Measurements from ENCODE around the gene SOCS3.
A peak's percentile ranks its signal among the peaks of the same experiment; 100 is the strongest.

Gene SOCS3

GRCh38 chr17:78372841-78373240, 13.0 kb upstream of the SOCS3 start:
- FAIRE-seq (no peak), DNase-seq (ENCODE audit: insufficient read length, low spot score) (no peak)
- TF ChIP-seq POLR2AphosphoS5 (IDR thresholded peaks at IDR 0.05; ENCODE audit: low read depth, low read length) (no peak), TAF1 (IDR thresholded peaks at IDR 0.05; ENCODE audit: low read depth, low read length) (no peak)

GRCh38 chr17:78371056-78371455, 11.2 kb upstream of the SOCS3 start:
- TF ChIP-seq POLR2AphosphoS5 (IDR thresholded peaks at IDR 0.05; ENCODE audit: low read depth, low read length): no peak
- no peak for TF ChIP-seq SPI1 (IDR thresholded peaks at IDR 0.05; ENCODE audit: low read depth, low read length)
- no peak for TF ChIP-seq POLR2A (IDR thresholded peaks at IDR 0.05; ENCODE audit: low read depth, low read length)
- no peak for TF ChIP-seq PAX5 (IDR thresholded peaks at IDR 0.05; ENCODE audit: insufficient read depth, low read length, severe bottlenecking)
- TF ChIP-seq POU2F2 (IDR thresholded peaks at IDR 0.05; ENCODE audit: low read depth, low read length): no peak
- no peak for TF ChIP-seq TAF1 (IDR thresholded peaks at IDR 0.05; ENCODE audit: low read depth, low read length)
- no peak for FAIRE-seq
- no peak for DNase-seq (ENCODE audit: insufficient read length, low spot score)

- FAIRE-seq: no peak
- TF ChIP-seq POLR2AphosphoS5 (IDR thresholded peaks at IDR 0.05; ENCODE audit: low read depth, low read length): no peak
- TF ChIP-seq POU2F2 (IDR thresholded peaks at IDR 0.05; ENCODE audit: low read depth, low read length): no peak
- TF ChIP-seq PAX5 (IDR thresholded peaks at IDR 0.05; ENCODE audit: insufficient read depth, low read length, severe bottlenecking): no peak
- TF ChIP-seq SPI1 (IDR thresholded peaks at IDR 0.05; ENCODE audit: low read depth, low read length): no peak
- no peak for TF ChIP-seq TAF1 (IDR thresholded peaks at IDR 0.05; ENCODE audit: low read depth, low read length)
- no peak for TF ChIP-seq POLR2A (IDR thresholded peaks at IDR 0.05; ENCODE audit: low read depth, low read length)
- DNase-seq (ENCODE audit: insufficient read length, low spot score): no peak
Measured at GRCh38 chr17:78369791-78370381, 10.0 kb upstream of the SOCS3 start.

- FAIRE-seq: no peak
- no peak for TF ChIP-seq TAF1 (IDR thresholded peaks at IDR 0.05; ENCODE audit: low read depth, low read length)
- TF ChIP-seq SPI1 (IDR thresholded peaks at IDR 0.05; ENCODE audit: low read depth, low read length): no peak
- TF ChIP-seq POLR2A (IDR thresholded peaks at IDR 0.05; ENCODE audit: low read depth, low read length): no peak
- no peak for TF ChIP-seq PAX5 (IDR thresholded peaks at IDR 0.05; ENCODE audit: insufficient read depth, low read length, severe bottlenecking)
- no peak for TF ChIP-seq POLR2AphosphoS5 (IDR thresholded peaks at IDR 0.05; ENCODE audit: low read depth, low read length)
- TF ChIP-seq POU2F2 (IDR thresholded peaks at IDR 0.05; ENCODE audit: low read depth, low read length): no peak
- no peak for DNase-seq (ENCODE audit: insufficient read length, low spot score)
Measured at GRCh38 chr17:78368854-78369495, 9.1 kb upstream of the SOCS3 start.

GRCh38 chr17:78368348-78368747, 8.5 kb upstream of the SOCS3 start:
- FAIRE-seq (no peak), DNase-seq (ENCODE audit: insufficient read length, low spot score) (no peak)
- TF ChIP-seq SPI1 (IDR thresholded peaks at IDR 0.05; ENCODE audit: low read depth, low read length) (no peak), POLR2A (IDR thresholded peaks at IDR 0.05; ENCODE audit: low read depth, low read length) (no peak), POU2F2 (IDR thresholded peaks at IDR 0.05; ENCODE audit: low read depth, low read length) (no peak), PAX5 (IDR thresholded peaks at IDR 0.05; ENCODE audit: insufficient read depth, low read length, severe bottlenecking) (no peak), TAF1 (IDR thresholded peaks at IDR 0.05; ENCODE audit: low read depth, low read length) (no peak), POLR2AphosphoS5 (IDR thresholded peaks at IDR 0.05; ENCODE audit: low read depth, low read length) (no peak)

- DNase-seq (ENCODE audit: insufficient read length, low spot score): no peak
- FAIRE-seq: no peak
- TF ChIP-seq TAF1 (IDR thresholded peaks at IDR 0.05; ENCODE audit: low read depth, low read length) (no peak), SPI1 (IDR thresholded peaks at IDR 0.05; ENCODE audit: low read depth, low read length) (no peak), POU2F2 (IDR thresholded peaks at IDR 0.05; ENCODE audit: low read depth, low read length) (no peak), POLR2A (IDR thresholded peaks at IDR 0.05; ENCODE audit: low read depth, low read length) (no peak), POLR2AphosphoS5 (IDR thresholded peaks at IDR 0.05; ENCODE audit: low read depth, low read length) (no peak), PAX5 (IDR thresholded peaks at IDR 0.05; ENCODE audit: insufficient read depth, low read length, severe bottlenecking) (no peak)
Measured at GRCh38 chr17:78367193-78367592, 7.3 kb upstream of the SOCS3 start.

GRCh38 chr17:78366109-78366848, 6.4 kb upstream of the SOCS3 start:
- TF ChIP-seq TAF1 (IDR thresholded peaks at IDR 0.05; ENCODE audit: low read depth, low read length) (no peak), PAX5 (IDR thresholded peaks at IDR 0.05; ENCODE audit: insufficient read depth, low read length, severe bottlenecking) (peak; percentile 38)
- no peak for FAIRE-seq
- DNase-seq (ENCODE audit: insufficient read length, low spot score): no peak

- no peak for DNase-seq (ENCODE audit: insufficient read length, low spot score)
- TF ChIP-seq POLR2A (IDR thresholded peaks at IDR 0.05; ENCODE audit: low read depth, low read length): no peak
- TF ChIP-seq POU2F2 (IDR thresholded peaks at IDR 0.05; ENCODE audit: low read depth, low read length): no peak
- no peak for FAIRE-seq
Measured at GRCh38 chr17:78365561-78366108, 5.8 kb upstream of the SOCS3 start.

GRCh38 chr17:78364436-78365281, 4.8 kb upstream of the SOCS3 start:
- DNase-seq (ENCODE audit: insufficient read length, low spot score) (no peak), FAIRE-seq (no peak)
- TF ChIP-seq POU2F2 (IDR thresholded peaks at IDR 0.05; ENCODE audit: low read depth, low read length) (no peak), POLR2A (IDR thresholded peaks at IDR 0.05; ENCODE audit: low read depth, low read length) (no peak), SPI1 (IDR thresholded peaks at IDR 0.05; ENCODE audit: low read depth, low read length) (no peak), TAF1 (IDR thresholded peaks at IDR 0.05; ENCODE audit: low read depth, low read length) (no peak), PAX5 (IDR thresholded peaks at IDR 0.05; ENCODE audit: insufficient read depth, low read length, severe bottlenecking) (no peak), POLR2AphosphoS5 (IDR thresholded peaks at IDR 0.05; ENCODE audit: low read depth, low read length) (no peak)

Data from GM12891 (cell line).